Uterus (tissue), 4 donors: ENCODE results near the gene ANKRD22. TPM values are rescaled to one million over a fixed set of nuclear protein-coding genes. Genes with fewer than 3 reads are reported as not detected.

Experiments used
- DNase-seq, 2 donors: peaks; one replicate each; pipeline ENCODE4 v3.0.0-alpha.2; 2019 to 2020
- H3K27ac ChIP-seq, 2 donors: fragments of 200-600 bp; sonication (generic); 1 replicate in 1 of 2; 2 replicates in 1 of 2; pipeline ENCODE4 v1.5.1; 2016 to 2018
- H3K27me3 ChIP-seq, 2 donors: fragments of 200-600 bp; sonication (generic); one replicate each; pipeline ENCODE4 v1.5.1; 2018 to 2019; ENCODE audit warnings: control low read depth in 1 of 2
- H3K36me3 ChIP-seq, 2 donors: fragments of 200-600 bp; sonication (generic); one replicate each; pipeline ENCODE4 v1.5.1; 2019; ENCODE audit warnings: control low read depth in 1 of 2
- H3K4me1 ChIP-seq, 2 donors: fragments of 200-600 bp; sonication (generic); one replicate each; pipeline ENCODE4 v1.5.1; 2018 to 2019; ENCODE audit warnings: control low read depth in 1 of 2
- H3K4me3 ChIP-seq, 2 donors: fragments of 200-600 bp; sonication (generic); 1 replicate in 1 of 2; 2 replicates in 1 of 2; pipeline ENCODE4 v1.5.1; 2018 to 2019; ENCODE audit warnings: mild to moderate bottlenecking in 1 of 2
- H3K9me3 ChIP-seq, 2 donors: fragments of 200-600 bp; sonication (generic); one replicate each; pipeline ENCODE4 v1.5.1; 2019; ENCODE audit warnings: control low read depth in 1 of 2
- CTCF ChIP-seq, 4 experiments: fragments of 200-600 bp in 2 of 4; fragments of 450-650 bp in 2 of 4; sonication (generic) in 2 of 4; IDR thresholded peaks; one replicate each; pipeline ENCODE4 v1.5.1; 2016 to 2019; ENCODE audit warnings: antibody characterized with exemption in 4 of 4, mild to moderate bottlenecking in 2 of 4, moderate library complexity in 1 of 4
- POLR2A ChIP-seq, 2 donors: fragments of 450-650 bp; IDR thresholded peaks; one replicate each; pipeline ENCODE4 v1.6.1; 2016; ENCODE audit warnings: antibody characterized with exemption in 2 of 2, mild to moderate bottlenecking in 1 of 2, moderate library complexity in 1 of 2
- intact Hi-C: fragments of 100-400 bp; cut with DNase I; formaldehyde crosslinking; loops from one replicate; pipeline ENCODE4 v1.15.1; 2023; ENCODE audit warnings: low total_unique reads
- total RNA-seq, 4 donors: library from RNA; depleted of rRNA in 3 of 4; stranded (reverse); fragments of >200 nt in 3 of 4; gene quantifications; one replicate each; pipeline versions ENCODE4 v1.1.0 to v1.2.4, GENCODE V29; 2014 to 2023
- donor health status: DM: yes; HTN: yes; CAD: no.

The ANKRD22 gene
- total RNA-seq, 4 donors from 2014 or later, result 0.48 TPM; not detected in 3

DNA sequence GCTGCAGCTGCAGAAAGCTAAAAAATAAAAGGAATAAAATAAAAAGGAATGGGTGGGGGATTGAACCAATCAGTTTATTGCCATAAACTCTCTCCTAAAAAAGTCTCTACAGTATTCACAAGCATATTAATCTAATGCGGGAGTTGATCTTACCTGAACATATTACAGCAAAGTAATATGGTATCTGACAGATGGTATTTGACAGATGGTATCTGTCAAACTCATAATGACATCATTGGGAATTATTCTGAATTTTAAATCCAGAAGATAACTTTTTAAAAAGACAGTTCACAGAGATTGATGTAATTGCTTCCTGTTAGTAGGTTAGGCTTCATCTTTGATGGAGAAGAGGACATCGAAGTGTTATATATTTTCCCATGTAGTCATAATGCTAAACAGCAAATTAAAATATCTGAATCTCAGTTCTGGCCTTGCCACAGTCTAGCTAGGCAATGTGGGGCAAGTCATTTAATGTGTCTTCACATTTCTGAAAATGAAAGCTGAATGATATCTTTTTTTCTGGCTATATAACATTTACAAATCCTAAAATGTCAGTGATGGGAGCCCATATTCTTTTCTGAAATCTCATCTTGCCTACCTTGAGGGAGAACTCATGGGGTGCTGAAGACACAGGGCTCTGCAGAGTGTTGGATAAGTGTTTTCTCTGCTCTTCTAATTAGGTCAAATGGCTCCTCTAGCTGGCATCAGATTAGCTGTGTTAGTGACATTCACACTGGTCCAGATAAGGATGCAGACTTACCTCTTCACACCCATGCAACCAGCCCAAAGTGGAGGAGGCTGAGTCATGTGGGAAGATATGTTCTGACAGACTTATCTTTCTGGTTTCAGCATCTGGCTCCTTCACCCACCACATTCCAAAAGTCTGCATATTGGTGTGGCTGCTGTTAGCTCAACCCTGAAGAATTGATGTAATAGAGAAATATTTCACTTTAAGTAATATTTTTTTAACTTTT, 51.2 kb downstream of the ANKRD22 start:
- no peak overlapping the region for H3K4me3 ChIP-seq
- TF ChIP-seq CTCF (IDR thresholded peaks at IDR 0.05) (no peak), POLR2A (IDR thresholded peaks at IDR 0.05) (no peak)
- no peaks in the 10 kb centered on the region for H3K4me1 ChIP-seq
- no peak for DNase-seq
- no peak overlapping the region for H3K27ac ChIP-seq
- no peaks in the 10 kb centered on the region for H3K27me3 ChIP-seq
- intact Hi-C loops, result no loop called here
- no peaks in the 10 kb centered on the region for H3K9me3 ChIP-seq
- H3K36me3 ChIP-seq, result no peaks in the 10 kb centered on the region

GRCh38 chr10:88794731-88795130, 56.9 kb downstream of the ANKRD22 start:
- intact Hi-C loops, result no loop called here
- no peaks in the 10 kb centered on the region for H3K27me3 ChIP-seq
- DNase-seq, result no peak
- no peaks in the 10 kb centered on the region for H3K9me3 ChIP-seq
- H3K4me3 ChIP-seq, result no peak overlapping the region
- H3K27ac ChIP-seq, result no peak overlapping the region
- H3K36me3 ChIP-seq, result no peaks in the 10 kb centered on the region
- no peaks in the 10 kb centered on the region for H3K4me1 ChIP-seq
- TF ChIP-seq CTCF (IDR thresholded peaks at IDR 0.05), result no peak
- no peak for TF ChIP-seq POLR2A (IDR thresholded peaks at IDR 0.05)

GRCh38 chr10:88793712-88794299, 57.8 kb downstream of the ANKRD22 start:
- DNase-seq, result no peak
- Histone ChIP-seq H3K4me3 (no peak overlapping the region), H3K4me1 (no peaks in the 10 kb centered on the region), H3K27ac (no peak overlapping the region), H3K27me3 (no peaks in the 10 kb centered on the region), H3K9me3 (no peaks in the 10 kb centered on the region), H3K36me3 (no peaks in the 10 kb centered on the region)
- no peak for TF ChIP-seq CTCF (IDR thresholded peaks at IDR 0.05)
- TF ChIP-seq POLR2A (IDR thresholded peaks at IDR 0.05), result no peak
- intact Hi-C loops, result no loop called here

DNA sequence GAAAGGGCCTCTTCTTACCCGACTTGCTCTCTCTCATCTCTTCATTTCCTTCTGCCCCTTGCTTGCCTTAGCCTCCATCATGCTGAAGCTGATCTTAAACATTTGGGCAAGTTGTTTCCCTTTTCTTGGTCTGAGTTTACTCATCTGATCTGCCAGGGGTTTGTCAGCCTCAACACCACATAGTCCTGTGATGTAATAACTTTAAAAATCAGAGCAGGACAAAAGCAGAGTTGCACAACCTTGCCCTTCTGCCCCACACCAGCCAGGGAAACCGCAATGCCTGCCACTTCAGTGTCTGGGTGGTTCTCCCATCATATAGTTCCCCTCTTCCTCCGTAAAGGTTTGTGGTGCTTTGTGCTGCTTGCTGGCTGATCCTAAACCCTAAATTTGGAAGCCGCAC, 59.0 kb downstream of the ANKRD22 start:
- DNase-seq, result no peak
- TF ChIP-seq POLR2A (IDR thresholded peaks at IDR 0.05) (no peak), CTCF (IDR thresholded peaks at IDR 0.05) (no peak)
- intact Hi-C loops, result no loop called here
- Histone ChIP-seq H3K27me3 (no peaks in the 10 kb centered on the region), H3K36me3 (no peaks in the 10 kb centered on the region), H3K27ac (no peak overlapping the region), H3K9me3 (no peaks in the 10 kb centered on the region), H3K4me3 (no peak overlapping the region), H3K4me1 (no peaks in the 10 kb centered on the region)

- intact Hi-C loops, result no loop called here
- no peaks in the 10 kb centered on the region for H3K9me3 ChIP-seq
- no peaks in the 10 kb centered on the region for H3K27me3 ChIP-seq
- DNase-seq, result no peak
- H3K36me3 ChIP-seq, result no peaks in the 10 kb centered on the region
- H3K4me3 ChIP-seq, result no peak overlapping the region
- TF ChIP-seq POLR2A (IDR thresholded peaks at IDR 0.05) (no peak), CTCF (IDR thresholded peaks at IDR 0.05) (no peak)
- no peak overlapping the region for H3K27ac ChIP-seq
- H3K4me1 ChIP-seq, result no peaks in the 10 kb centered on the region
Observed at GRCh38 chr10:88791924-88792323, 59.7 kb downstream of the ANKRD22 start.
